ENCODE results near the gene C6orf52.
A peak's percentile ranks its signal among the peaks of the same experiment; 100 is the strongest.
"Not testable (repeated sequence)": the region's sequence is repeated elsewhere in the genome, so short reads cannot be mapped to it uniquely, and the experiment has no call there.

The C6orf52 gene

DNA sequence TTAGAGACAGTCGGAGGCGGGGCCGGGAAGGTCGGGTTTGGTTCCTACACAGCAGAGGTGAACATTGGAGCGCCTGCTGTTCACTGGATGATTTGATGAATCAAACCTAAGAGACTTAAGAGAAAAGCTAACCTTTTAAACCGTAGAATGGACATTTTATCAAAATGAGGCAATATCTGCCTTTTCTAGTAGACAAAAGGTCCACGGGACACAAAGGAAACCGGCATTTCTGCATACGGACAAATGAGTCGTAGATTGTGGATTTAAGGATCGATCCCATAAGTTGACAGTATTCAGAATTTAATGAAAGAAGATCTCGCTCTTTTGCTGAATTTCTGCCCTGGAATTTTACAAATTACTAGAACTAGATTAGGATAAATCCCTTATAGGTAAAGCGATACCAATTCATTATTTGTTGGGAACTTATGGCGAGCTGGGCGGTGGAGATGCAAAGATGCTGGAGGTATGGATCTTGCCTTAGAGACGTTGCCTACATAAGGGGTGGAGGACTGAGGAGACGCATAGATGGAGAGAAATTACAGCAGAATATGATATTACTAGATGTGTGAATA is 756 bp upstream of the C6orf52 start:
- no peak for DNase-seq (ENCODE audit: low spot score)

DNA sequence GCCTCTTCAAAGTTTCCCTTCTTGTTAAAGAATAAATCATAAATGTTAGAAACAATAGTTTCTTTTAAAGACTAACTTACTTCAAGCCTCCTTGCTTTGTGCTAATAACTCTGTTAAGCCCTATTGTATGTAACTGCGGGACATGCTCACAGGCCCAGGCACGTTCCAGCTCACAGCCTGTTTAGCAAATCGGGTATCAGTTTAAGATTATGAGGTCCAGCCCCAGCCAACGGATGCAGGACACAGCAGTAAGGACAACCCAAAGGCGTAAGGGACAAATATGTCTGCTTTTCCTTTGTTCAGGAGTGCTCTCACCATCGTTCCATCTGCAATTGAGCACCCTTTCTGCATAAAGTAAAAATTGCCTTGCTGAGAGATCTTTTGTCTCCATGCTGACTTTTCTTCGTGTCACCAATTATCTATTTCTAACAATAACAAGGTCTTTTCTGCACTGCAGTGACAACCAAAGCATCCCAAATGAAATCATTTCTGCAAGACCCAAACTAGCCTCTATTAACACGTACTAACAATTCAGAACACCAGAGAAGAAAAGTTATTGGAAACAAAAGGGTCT is 1.4 kb downstream of the C6orf52 start:
- DNase-seq (ENCODE audit: low spot score) = peak; percentile 51

DNA sequence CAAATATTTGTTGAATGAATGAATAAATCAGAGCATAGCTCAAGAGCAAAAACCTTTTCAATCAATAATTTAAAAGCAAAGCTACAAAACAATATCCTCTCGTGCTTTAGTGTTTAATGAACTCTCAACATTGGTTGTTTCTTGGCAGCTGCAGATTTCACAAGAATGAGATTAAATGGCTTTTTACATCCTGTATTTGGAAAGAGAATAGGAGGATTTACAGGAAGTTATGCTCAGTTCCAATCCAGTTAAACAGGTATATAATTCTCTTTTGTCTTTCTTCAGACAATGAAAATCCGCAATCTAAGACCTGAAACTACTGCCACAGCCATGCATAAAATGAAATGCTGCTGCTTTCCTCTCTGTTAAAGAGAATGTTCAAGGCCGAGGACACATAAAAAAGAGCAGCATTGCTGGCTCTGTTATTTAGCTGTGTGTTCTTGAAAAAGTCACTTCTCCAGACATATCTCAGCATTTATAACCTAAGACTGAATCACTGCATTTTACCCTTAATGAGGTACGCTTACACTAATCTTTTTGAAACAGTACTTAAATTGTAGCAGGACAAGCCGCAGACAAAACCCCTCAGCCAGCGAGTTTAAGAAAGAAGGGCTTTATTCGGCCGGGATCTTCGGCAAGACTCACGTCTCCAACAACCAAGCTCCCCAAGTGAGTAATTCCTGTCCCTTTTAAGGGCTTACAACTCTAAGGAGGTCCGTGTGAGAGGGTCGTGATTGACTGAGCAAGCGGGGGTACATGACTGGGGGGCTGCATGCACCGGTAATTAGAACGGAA is 3.6 kb downstream of the C6orf52 start:
- no peak for DNase-seq (ENCODE audit: low spot score)

DNA sequence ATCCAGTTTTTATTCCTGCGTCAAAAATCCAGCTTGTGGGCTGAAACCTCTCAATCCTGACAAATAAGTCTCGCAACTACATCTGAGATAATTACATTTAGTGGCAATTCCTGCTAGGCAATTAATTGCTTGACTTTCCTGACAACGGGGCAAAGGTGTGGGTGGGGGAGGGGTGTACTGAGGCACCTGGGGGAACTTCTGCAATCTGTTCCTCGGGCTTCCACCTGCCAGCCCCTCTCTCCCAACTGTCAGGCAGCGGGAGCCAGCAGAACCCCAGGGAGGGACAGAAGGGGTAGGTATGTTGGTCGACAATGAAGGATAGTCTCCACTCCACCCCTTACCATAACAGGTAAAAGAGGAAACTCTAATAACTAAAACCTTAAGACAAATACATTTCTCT is 6.8 kb downstream of the C6orf52 start:
- DNase-seq (ENCODE audit: low spot score) = no peak

DNA sequence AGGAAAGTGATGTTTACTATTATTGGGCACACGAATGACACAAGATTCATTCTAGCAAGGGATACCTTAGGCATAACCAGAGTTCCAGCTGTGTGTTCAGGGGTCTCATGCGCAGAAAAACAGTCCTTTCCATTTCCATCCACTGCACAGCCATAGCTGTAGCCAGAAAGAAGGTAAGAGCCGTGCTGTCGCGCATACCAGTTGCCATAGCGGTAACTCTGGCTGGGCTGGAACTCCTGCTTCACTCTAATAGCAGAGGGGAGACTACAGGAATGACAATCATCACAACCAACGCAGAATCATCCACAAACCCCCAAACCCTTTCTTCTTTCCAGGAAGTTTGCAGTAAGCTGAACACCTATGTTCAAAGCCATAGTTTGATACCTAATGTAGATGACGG is 7.5 kb downstream of the C6orf52 start:
- no peak for DNase-seq (ENCODE audit: low spot score)

DNA sequence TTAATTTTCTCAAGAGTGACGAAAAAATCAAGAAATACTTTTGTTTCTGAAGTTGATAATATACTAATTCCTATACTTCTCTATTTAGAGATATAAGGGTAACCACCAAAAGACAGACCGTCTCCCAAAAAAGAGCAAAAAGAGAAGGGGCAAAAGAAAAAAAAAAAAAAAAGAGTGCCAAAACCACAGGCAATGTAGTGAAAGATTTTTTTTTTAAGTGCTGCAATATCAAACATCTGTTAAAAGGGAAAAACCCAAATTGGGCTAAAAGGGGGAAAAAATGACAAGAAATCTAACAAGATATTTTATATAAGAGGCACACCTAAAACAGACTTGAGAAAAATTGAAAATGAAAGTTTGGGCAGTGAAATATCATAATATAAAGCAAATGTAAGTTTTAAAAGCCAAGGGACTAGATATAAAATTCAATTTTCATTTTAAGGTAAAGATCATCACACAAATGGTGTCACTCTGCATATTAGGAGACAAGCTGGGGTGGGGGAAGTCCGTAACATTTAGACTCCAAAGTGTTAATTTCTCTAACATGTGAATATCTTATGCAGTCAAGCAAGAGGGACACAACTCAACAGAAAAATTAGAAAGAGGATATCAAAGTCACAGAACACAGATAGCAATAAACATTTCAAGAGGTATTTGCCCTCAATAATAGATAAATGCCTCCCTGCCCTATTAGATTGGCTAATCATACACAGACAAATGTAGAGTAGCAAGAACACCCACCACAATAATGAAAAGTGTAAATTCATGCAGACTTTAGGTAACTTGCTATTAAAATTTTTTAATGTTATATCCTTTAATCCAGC is 9.1 kb downstream of the C6orf52 start:
- no peak for DNase-seq (ENCODE audit: low spot score)

DNA sequence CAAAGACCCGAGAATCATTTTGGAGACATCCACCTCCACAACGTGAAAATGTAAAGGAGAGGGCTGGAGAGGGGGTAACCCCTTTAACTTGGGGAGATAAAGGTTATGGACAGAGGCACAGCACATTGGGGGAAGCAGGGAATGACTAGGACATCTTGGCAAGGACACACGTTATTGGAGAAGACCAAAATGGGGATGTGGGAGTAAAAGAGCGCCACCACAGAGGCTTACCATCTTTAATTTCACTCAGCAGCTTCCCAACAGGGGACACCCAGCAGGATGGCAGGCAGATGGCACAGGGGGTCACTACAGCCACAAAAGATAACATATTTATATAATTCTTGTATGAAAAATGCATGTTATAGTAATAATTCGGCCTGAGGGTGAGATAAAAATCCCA is 9.8 kb downstream of the C6orf52 start:
- DNase-seq (ENCODE audit: low spot score) = no peak

DNA sequence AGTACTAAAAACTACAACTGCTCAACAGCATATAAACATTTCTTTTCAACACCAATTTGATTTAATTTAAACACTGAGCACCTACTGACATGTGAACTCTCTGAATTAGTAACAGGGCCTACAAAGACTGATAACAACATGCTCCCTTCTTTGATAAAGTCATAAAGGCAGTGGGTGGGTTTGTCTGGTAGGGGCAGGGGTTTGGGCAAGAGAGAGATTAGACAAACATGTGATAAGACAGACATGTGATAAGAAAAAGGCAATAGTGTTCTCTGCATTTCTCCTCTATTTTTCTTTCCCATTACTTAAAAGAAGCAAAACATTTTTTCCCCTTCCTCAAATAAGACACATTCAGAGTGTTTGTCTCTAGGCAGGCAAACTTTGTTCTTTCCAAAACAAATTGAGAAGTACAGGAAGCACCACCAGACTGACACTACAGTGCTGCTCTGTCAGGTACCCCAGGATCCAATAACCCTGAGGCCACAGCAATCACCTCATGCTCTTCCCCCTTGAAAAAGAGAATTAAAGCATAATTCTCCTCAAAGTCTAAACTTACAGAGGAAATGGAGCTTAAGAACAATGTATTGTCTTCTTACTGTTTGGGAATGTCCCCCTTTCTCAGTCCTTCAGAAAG is 11.9 kb downstream of the C6orf52 start:
- no peak for DNase-seq (ENCODE audit: low spot score)

DNA sequence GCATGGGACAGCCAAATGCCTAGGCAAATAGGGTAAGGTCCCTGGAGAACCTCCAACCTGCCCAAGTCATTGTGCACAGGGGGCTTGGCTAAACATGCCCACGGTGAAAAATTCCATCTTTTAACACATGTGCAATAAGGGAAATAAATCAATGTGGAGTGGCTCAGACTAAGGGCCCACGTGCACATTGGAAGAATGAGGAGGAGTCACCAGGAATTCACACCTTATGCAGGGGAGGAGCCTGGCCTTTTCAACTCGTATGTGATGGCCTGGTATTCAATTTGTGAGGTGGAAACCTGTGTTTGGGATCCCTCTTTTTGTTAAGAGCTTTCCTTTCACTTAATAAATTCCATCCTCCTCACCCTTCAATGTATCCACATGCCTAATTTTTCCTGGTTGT is 12.6 kb downstream of the C6orf52 start:
- no peak for DNase-seq (ENCODE audit: low spot score)

DNA sequence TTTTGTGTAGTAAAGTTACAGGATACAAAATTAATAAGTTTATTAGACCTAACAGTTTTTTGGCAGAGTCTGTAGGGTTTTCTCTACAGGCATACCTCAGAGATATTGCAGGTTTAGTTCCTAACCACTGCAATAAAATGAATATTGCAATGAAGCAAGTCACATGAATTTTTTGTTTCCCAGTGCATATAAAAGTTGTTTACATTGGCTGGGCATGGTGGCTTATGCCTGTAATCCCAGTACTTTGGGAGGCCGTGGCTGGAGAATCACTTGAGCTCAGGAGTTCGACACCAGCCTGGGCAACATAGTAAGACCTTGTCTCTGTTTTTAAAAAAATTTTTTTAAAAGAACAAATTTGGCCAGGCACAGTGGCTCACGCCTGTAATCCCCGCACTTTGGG is 16.0 kb downstream of the C6orf52 start:
- DNase-seq (ENCODE audit: low spot score) = no peak

DNA sequence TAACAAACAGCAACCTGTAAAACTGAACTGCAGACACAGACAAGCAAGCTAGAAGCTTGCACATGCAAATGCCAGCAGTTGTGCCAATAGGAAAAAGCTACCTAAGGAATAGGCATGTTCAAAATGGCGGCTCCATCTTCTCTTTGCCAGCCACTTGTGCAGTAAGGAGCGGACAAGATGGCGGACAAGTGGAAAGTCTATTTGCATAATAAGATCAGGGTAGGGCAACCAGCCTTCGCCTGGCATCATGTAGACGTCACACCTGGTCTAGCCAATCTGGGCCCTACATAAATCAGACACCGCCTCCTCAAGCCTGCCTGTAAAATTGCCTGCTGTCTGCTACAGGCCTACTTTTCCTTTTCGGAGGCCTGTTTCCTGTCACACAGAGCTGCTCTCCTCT is 18.0 kb downstream of the C6orf52 start:
- no peak for DNase-seq (ENCODE audit: low spot score)

DNA sequence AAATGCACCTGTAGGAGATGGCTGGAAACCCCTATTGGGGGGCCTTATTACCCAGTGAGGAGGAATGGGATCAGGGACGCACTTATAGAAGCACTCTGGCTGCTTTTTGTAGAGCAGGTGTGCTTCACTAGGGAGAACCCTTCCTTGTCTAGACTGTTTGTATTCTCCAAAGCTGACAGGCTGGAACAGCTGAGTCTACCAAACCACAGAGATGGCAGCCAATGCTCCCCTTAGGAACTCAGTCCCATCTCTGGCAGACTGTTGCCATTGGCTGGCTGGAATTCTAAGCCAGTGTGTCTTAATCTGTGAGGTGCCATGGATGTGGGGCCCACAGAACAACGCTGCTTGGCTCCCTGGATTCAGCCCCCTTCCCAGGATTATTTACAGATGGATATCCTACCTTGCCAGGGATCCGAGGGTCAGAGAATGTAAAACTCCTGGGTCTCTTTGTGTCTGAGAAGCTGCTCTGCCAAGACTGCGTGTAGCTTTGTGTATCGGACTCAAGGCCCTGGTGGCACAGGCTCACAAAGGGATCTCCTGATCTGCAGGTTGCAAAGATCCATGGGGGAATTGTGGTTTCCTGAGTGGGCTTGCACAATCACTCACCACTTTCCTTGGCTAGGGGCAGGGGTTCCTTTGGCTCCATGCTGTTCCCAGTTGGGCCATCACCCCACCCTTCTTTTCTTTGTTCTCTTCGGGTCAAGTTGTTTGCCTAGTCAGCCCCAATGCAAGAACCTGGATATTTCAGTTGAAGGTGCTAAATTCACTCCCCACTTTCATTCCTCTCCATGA is 26.1 kb downstream of the C6orf52 start:
- no peak for DNase-seq (ENCODE audit: low spot score)

DNA sequence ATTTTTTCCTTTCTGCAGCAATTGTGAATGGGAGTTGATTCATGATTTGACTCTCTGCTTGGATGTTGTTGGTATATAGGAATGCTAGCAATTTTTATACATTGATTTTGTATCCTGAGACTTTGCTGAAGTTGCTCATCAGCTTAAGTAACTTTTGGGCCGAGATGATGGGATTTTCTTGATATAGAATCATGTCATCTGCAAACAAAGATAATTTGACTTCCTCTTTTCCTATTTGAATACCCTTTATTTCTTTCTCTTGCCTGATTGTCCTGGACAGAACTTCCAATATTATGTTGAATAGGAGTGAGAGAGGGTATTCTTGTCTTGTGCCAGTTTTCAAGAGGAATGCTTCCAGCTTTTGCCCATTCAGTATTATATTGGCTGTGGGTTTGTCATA is 28.8 kb downstream of the C6orf52 start:
- not testable (repeated sequence) for DNase-seq (ENCODE audit: low spot score)

DNA sequence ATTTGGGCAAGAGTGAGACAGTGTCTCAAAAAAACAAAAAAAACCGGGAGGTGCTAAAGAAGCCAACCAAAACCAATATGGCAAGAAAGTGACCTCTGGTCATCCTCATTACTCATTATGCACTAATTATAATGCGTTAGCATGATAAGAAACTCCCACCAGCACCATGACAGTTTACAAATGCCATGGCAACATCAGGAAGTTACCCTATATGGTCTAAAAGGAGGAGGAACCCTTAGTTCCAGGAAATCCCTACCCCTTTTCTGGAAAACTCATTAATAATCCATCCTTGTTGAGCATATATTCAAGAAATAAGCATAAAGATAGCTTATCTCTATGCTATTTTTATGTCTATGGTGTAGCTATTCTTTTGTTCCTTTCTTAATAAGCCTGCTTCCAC is 31.7 kb downstream of the C6orf52 start:
- DNase-seq (ENCODE audit: low spot score) = no peak

DNA sequence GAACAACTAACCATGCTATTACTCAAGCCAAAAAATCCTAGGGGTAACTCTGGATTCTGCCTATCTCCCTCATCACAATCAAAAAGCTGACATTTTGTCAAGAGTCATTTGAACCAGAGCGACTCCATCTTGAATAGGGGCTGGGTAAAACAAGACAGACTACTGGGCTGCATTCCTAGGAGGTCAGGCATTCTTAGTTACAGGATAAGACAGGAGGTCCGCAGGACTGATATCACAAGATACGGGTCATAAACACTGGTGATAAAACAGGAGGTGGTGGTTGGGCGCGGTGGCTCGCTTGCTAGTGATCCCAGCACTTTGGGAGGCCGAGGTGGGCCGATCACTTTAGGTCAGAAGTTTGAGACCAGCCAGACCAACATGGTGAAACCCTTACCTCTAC is 32.2 kb downstream of the C6orf52 start:
- DNase-seq (ENCODE audit: low spot score) = no peak

DNA sequence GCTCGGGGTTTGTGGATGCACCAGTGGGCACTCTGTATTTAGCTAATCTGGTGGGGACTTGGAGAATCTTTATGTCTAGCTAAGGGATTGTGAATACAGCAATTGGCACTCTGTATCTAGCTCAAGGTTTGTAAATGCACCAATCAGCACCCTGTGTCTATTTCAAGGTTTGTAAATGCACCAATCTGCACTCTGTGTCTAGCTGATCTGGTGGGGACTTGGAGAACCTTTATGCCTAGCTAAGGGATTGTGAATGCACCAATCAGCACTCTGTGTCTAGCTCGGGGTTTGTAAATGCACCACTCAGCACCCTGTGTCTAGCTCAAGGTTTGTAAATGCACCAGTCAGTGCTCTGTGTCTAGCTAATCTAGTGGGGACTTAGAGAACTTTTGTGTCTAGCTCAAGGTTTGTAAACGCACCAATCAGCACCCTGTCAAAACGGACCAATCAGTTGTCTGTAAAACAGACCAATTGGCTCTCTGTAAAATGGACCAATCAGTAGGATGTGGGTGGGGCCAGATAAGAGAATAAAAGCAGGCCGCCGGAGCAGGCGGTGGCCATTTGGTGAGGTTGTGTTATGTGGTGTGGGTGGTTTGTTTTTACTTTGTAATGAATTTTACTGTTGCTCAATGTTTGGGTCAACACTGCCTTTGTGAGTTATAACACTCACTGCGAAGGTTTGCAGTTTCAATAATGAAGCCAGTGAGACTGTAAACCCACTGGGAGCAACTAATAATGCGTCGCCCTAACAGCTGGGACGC is 33.8 kb downstream of the C6orf52 start:
- not testable (repeated sequence) for DNase-seq (ENCODE audit: low spot score)

DNA sequence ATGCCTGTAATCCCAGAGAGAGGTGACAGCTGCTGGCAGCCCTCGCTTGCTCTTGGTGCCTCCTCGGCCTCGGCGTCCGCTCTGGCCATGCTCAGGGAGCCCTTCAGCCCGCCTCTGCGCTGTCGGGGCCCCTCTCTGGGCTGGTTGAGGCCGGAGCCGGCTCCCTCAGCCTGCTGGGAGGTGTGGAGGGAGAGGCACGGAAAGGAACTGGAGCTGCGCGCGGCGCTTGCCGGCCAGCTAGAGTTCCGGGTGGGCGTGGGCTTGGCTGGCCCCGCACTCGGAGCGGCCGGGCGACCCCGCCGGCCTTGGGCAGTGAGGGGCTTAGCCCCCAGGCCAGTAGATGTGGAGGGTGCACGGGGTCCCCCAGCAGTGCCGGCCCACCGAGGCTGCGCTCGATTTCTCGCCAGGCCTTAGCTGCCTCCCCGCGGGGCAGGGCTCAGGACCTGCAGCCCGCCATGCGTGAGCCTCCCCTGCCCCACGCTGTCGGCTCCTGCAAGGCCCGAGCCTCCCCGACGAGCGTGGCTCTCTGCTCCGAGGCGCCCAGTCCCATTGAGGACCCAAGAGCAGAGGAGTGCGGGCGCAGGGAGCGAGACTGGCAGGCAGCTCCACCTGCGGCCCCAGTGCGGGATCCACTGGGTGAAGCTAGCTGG is 34.6 kb downstream of the C6orf52 start:
- peak; percentile 74 for DNase-seq (ENCODE audit: low spot score)

DNA sequence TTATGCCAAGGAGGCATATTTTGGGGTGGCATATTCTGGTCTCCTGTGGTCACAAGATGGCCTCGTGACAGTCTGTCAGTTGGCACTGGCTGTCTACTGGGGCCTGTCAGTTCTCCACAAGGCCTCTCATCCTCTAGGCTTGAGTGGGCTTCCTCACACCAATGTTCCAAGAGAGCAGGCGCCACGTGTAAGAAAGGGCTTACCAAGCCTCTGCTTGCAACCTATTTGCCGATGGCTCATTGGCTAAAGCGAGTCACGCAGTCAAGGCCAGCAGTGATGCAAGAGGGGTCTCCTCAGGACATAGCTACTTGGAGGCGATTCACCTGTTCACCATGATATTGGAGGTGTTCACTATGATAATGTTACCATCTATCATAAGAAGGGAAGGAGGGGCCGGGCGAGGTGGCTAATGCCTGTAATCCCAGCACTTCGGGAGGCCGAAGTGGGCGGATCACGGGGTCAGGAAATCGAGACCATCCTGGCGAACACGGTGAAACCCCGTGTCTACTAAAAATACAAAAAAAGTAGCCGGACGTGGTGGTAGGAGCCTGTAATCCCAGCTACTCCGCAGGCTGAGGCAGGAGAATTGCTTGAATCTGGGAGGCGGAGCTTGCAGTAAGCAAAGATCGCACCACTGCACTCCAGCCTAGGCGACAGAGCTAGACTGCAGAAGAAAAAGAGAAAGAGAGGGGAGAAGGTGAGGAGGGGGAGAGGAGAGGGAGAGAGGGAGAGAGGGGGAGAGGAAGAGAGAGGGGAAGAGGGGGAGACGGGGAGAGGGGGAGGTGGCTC is 35.3 kb downstream of the C6orf52 start:
- no peak for DNase-seq (ENCODE audit: low spot score)

DNA sequence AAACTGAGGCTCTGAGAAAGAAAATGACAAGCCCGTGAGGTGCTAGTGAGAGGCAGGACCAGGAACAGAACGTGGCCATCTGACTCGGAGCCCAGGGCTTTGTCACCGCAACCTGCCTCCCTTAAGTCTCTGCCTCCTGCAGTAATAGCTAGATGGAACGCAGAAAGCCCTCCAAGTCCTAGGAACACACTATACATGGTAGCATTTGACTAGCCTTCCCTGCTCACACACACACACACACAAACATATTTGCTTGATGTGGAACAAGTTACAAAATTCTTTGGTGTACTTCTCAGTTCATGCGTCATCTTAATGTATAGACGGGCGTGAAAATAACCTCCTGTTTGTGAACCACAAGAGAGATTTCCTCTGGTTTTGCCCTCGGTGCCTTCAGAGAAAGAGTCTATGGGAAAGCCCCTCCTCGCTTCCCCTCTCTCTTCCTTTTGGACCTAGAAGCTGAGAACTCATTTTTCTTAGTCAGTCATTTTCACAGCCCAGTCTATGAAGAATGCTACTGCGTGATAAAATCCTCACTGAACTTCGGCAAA is 38.8 kb downstream of the C6orf52 start:
- no peak for DNase-seq (ENCODE audit: low spot score)
